ENCODE data around the gene GPD2.

The GPD2 gene

GRCh38 chr2:156405586-156405985, 30.6 kb upstream of the GPD2 start:
- Histone ChIP-seq H3K9me2 (replicated peaks; ENCODE audit: low read depth, low read length) (no peaks in the 10 kb centered on the region), H3K9ac (ENCODE audit: low read depth, low read length, poor library complexity, severe bottlenecking) (no peak overlapping the region), H2AFZ (ENCODE audit: low read length) (no peak overlapping the region), H3K79me2 (ENCODE audit: insufficient read depth, low read length) (no peaks in the 10 kb centered on the region), H3F3A (ENCODE audit: low read depth) (peaks cover 3% of the 10 kb centered on the region), H3K9me3 (ENCODE audit: insufficient read depth, low read depth, low read length) (no peaks in the 10 kb centered on the region), H4K20me1 (ENCODE audit: insufficient read depth, low read length, poor library complexity, severe bottlenecking) (no peaks in the 10 kb centered on the region), H3K4me2 (ENCODE audit: low read depth, low read length, poor library complexity, severe bottlenecking) (no peak overlapping the region), H3K4me3 (ENCODE audit: low read length, poor library complexity, severe bottlenecking) (no peak overlapping the region), H3K4me1 (ENCODE audit: insufficient read depth, low read length, poor library complexity, severe bottlenecking) (peaks cover 17% of the 10 kb centered on the region), H3K27me3 (ENCODE audit: insufficient read depth, low read length, poor library complexity, severe bottlenecking) (no peaks in the 10 kb centered on the region), H3K36me3 (ENCODE audit: insufficient read depth, low read length) (no peaks in the 10 kb centered on the region)
- TF ChIP-seq CTCF (conservative IDR thresholded peaks at IDR 0.05; ENCODE audit: low read length) (no peak), EZH2phosphoT487 (IDR thresholded peaks at IDR 0.05; ENCODE audit: borderline replicate concordance) (no peak)

- Histone ChIP-seq H3K79me2 (ENCODE audit: insufficient read depth, low read length) (no peaks in the 10 kb centered on the region), H3K4me3 (ENCODE audit: low read length, poor library complexity, severe bottlenecking) (no peak overlapping the region), H4K20me1 (ENCODE audit: insufficient read depth, low read length, poor library complexity, severe bottlenecking) (no peaks in the 10 kb centered on the region), H3K9me2 (replicated peaks; ENCODE audit: low read depth, low read length) (no peaks in the 10 kb centered on the region), H3K4me1 (ENCODE audit: insufficient read depth, low read length, poor library complexity, severe bottlenecking) (no peaks in the 10 kb centered on the region), H2AFZ (ENCODE audit: low read length) (no peak overlapping the region), H3K9ac (ENCODE audit: low read depth, low read length, poor library complexity, severe bottlenecking) (no peak overlapping the region), H3F3A (ENCODE audit: low read depth) (no peaks in the 10 kb centered on the region), H3K4me2 (ENCODE audit: low read depth, low read length, poor library complexity, severe bottlenecking) (no peak overlapping the region), H3K27me3 (ENCODE audit: insufficient read depth, low read length, poor library complexity, severe bottlenecking) (no peaks in the 10 kb centered on the region), H3K9me3 (ENCODE audit: insufficient read depth, low read depth, low read length) (no peaks in the 10 kb centered on the region), H3K36me3 (ENCODE audit: insufficient read depth, low read length) (no peaks in the 10 kb centered on the region)
- TF ChIP-seq EZH2phosphoT487 (IDR thresholded peaks at IDR 0.05; ENCODE audit: borderline replicate concordance), result no peak
- TF ChIP-seq CTCF (conservative IDR thresholded peaks at IDR 0.05; ENCODE audit: low read length), result no peak
Measured at GRCh38 chr2:156411835-156412234, 24.3 kb upstream of the GPD2 start.

GRCh38 chr2:156421851-156422250, 14.3 kb upstream of the GPD2 start:
- no peaks in the 10 kb centered on the region for H3F3A ChIP-seq (ENCODE audit: low read depth)
- H3K9ac ChIP-seq (ENCODE audit: low read depth, low read length, poor library complexity, severe bottlenecking), result no peak overlapping the region
- H3K4me2 ChIP-seq (ENCODE audit: low read depth, low read length, poor library complexity, severe bottlenecking), result no peak overlapping the region
- H3K4me3 ChIP-seq (ENCODE audit: low read length, poor library complexity, severe bottlenecking), result no peak overlapping the region
- H3K79me2 ChIP-seq (ENCODE audit: insufficient read depth, low read length), result no peaks in the 10 kb centered on the region
- no peaks in the 10 kb centered on the region for H3K4me1 ChIP-seq (ENCODE audit: insufficient read depth, low read length, poor library complexity, severe bottlenecking)
- TF ChIP-seq CTCF (conservative IDR thresholded peaks at IDR 0.05; ENCODE audit: low read length) (no peak), EZH2phosphoT487 (IDR thresholded peaks at IDR 0.05; ENCODE audit: borderline replicate concordance) (no peak)
- no peaks in the 10 kb centered on the region for H3K9me3 ChIP-seq (ENCODE audit: insufficient read depth, low read depth, low read length)
- no peaks in the 10 kb centered on the region for H4K20me1 ChIP-seq (ENCODE audit: insufficient read depth, low read length, poor library complexity, severe bottlenecking)
- H2AFZ ChIP-seq (ENCODE audit: low read length), result no peak overlapping the region
- H3K27me3 ChIP-seq (ENCODE audit: insufficient read depth, low read length, poor library complexity, severe bottlenecking), result no peaks in the 10 kb centered on the region
- H3K9me2 ChIP-seq (replicated peaks; ENCODE audit: low read depth, low read length), result no peaks in the 10 kb centered on the region
- no peaks in the 10 kb centered on the region for H3K36me3 ChIP-seq (ENCODE audit: insufficient read depth, low read length)
